ENCODE data around the gene CD7. TPM values are rescaled to one million over a fixed set of nuclear protein-coding genes. Genes with fewer than 3 reads are reported as not detected.

Gene CD7
- total and polyA plus RNA-seq, 9 of the 15 experiments (the other 6 are each of a cell fraction or from before 2014, with no cell fraction given): 0.21 to 0.35 TPM; not detected in 7

- TF ChIP-seq ZNF740 (CRISPR knock-in tag; IDR thresholded peaks at IDR 0.05) (peak; percentile 64), ZNF740 (tag; IDR thresholded peaks at IDR 0.05) (no peak), ELK1 (CRISPR knock-in tag; IDR thresholded peaks at IDR 0.05) (no peak), CTBP1 (IDR thresholded peaks at IDR 0.05; ENCODE audit: borderline replicate concordance) (no peak)
These were observed 16.1 kb upstream of the CD7 start, which contains the start of gene SECTM1 (continued) for GRCh38 chr17:82333279-82334171.

GRCh38 chr17:82332669-82333278, 15.4 kb upstream of the CD7 start:
- peak; percentile 72 for ATAC-seq
- intact Hi-C loops (cut with micrococcal nuclease) (no loop called here), in situ Hi-C loops (cut with MboI) (no loop called here)
- 62% methylated on average over 13 of the region's 32 CpGs for WGBS (ENCODE audit: insufficient coverage, low coverage, missing lambda C conversion rate)
- peak overlapping the region; percentile 94 for H3K4me2 ChIP-seq (ENCODE audit: insufficient read depth, low read length)
- no TSS peak for BruUV-seq (replicated peaks)
- H3K79me2 ChIP-seq (ENCODE audit: control insufficient read depth, insufficient read depth, low read length): peaks cover 11% of the 10 kb centered on the region; the same call in 2 of the 3 replicates
- H2AFZ ChIP-seq (ENCODE audit: low read depth, low read length): peak overlapping the region; percentile 78
- no peak for FAIRE-seq
- no peaks in the 10 kb centered on the region for H3K36me3 ChIP-seq (ENCODE audit: control insufficient read depth, insufficient read depth, low read length)
- no peaks in the 10 kb centered on the region for H3K9me3 ChIP-seq (replicated peaks; ENCODE audit: control insufficient read depth, insufficient read depth, low read depth, low read length)
- no peaks in the 10 kb centered on the region for H3K9me1 ChIP-seq (ENCODE audit: control insufficient read depth, insufficient read depth, low read length)
- H3K4me1 ChIP-seq (replicated peaks in 1 of 2; ENCODE audit: control insufficient read depth in 2 of 2, insufficient read depth in 2 of 2, low read length in 2 of 2): peaks cover 34 to 97% of the 10 kb centered on the region in 2 experiments
- DNase-seq (ENCODE audit: extremely low read depth in 1 of 4, low spot score in 3 of 4): peak; percentile 59 to 76 (median 69)
- H3K9ac ChIP-seq (ENCODE audit: insufficient read depth in 1 of 2, low read depth in 2 of 2, low read length in 2 of 2): peak overlapping the region; percentile 83 to 92
- H4K20me1 ChIP-seq (replicated peaks; ENCODE audit: control insufficient read depth, insufficient read depth, low read length): no peaks in the 10 kb centered on the region
- peak overlapping the region; percentile 86 for H3K27ac ChIP-seq (ENCODE audit: extremely low read depth, low read depth, low read length)
- no peaks in the 10 kb centered on the region for H3K27me3 ChIP-seq (ENCODE audit: control insufficient read depth in 2 of 2, insufficient read depth in 2 of 2, low read length in 2 of 2)
- H3K4me3 ChIP-seq: peak overlapping the region; percentile 31
- ChIA-PET POLR2A (interaction anchor here (0.6 to 1.2 kb wide), 4 partner anchors 9 to 121 kb away, joined by 4 to 8 read pairs (median 4); no protein-coding TSS in a partner anchor), CTCF (ENCODE audit: low intra/inter-chr PET ratio) (no interaction called here)
- TF ChIP-seq TAF1 (IDR thresholded peaks at IDR 0.05; ENCODE audit: control insufficient read depth, extremely low read depth, insufficient read depth, low read length, severe bottlenecking) (no peak), NFXL1 (CRISPR knock-in tag; IDR thresholded peaks at IDR 0.05) (no peak), ZNF224 (CRISPR knock-in tag; IDR thresholded peaks at IDR 0.05) (no peak), ZNF282 (CRISPR knock-in tag; IDR thresholded peaks at IDR 0.05) (peak; percentile 29; the same call in 1 of the 2 replicates), IFI16 (CRISPR knock-in tag; IDR thresholded peaks at IDR 0.05) (no peak), SAFB (IDR thresholded peaks at IDR 0.05; ENCODE audit: borderline replicate concordance, low read depth, low read length) (no peak), DPF2 (IDR thresholded peaks at IDR 0.05) (no peak), ZBTB5 (IDR thresholded peaks at IDR 0.05) (no peak), KLF1 (tag; IDR thresholded peaks at IDR 0.05) (no peak)

Data from K562 (cell line).